DND-41 (cell line): ENCODE measurements around the gene SMG6.

Experiments used
- ATAC-seq: fragments of 200-7000 bp; cut with Tn5 transposase; 3 replicates; pipeline ENCODE4 v1.9.1; 2021; ENCODE audit warnings: low read depth; ENCODE audit not compliant: insufficient read depth
- DNase-seq: peaks from one replicate; pipeline ENCODE4 v3.0.0-alpha.2; 2020
- H2AFZ ChIP-seq: 2 replicates; pipeline ENCODE4 v1.6.0; 2012; ENCODE audit warnings: low read depth, low read length
- H3K27ac ChIP-seq: 2 replicates; pipeline ENCODE4 v1.5.1; 2012; ENCODE audit warnings: low read length, inconsistent platforms
- H3K27me3 ChIP-seq: fragments of 200-600 bp; sonication (generic); 2 replicates; pipeline ENCODE4 v1.6.0; 2012; ENCODE audit warnings: low read length, mild to moderate bottlenecking, inconsistent platforms; ENCODE audit not compliant: insufficient read depth, poor library complexity
- H3K36me3 ChIP-seq: 2 replicates; pipeline ENCODE4 v1.5.1; 2012; ENCODE audit warnings: low read length, inconsistent platforms; ENCODE audit not compliant: insufficient read depth
- H3K4me1 ChIP-seq: 2 replicates; pipeline ENCODE4 v1.5.1; 2012; ENCODE audit warnings: mild to moderate bottlenecking, low read length; ENCODE audit not compliant: insufficient read depth
- H3K4me2 ChIP-seq: 2 replicates; pipeline ENCODE4 v1.6.0; 2012; ENCODE audit warnings: mild to moderate bottlenecking, moderate library complexity, low read length, inconsistent platforms; ENCODE audit not compliant: insufficient read depth
- H3K4me3 ChIP-seq, 2 experiments: fragments of 200-600 bp in 1 of 2; shearing (Covaris generic) in 1 of 2; 2 replicates each; pipeline ENCODE4 v1.5.1; 2012 to 2016; ENCODE audit warnings: inconsistent platforms in 2 of 2, low read length in 2 of 2, mild to moderate bottlenecking in 2 of 2, low read depth in 1 of 2, moderate library complexity in 1 of 2
- H3K79me2 ChIP-seq: 2 replicates; pipeline ENCODE4 v1.6.0; 2012; ENCODE audit warnings: low read length, inconsistent platforms; ENCODE audit not compliant: insufficient read depth
- H3K9ac ChIP-seq: 2 replicates; pipeline ENCODE4 v1.6.0; 2012; ENCODE audit warnings: low read depth, mild to moderate bottlenecking, inconsistent platforms, low read length, moderate library complexity
- H3K9me3 ChIP-seq: 2 replicates; pipeline ENCODE4 v1.5.1; 2012; ENCODE audit warnings: low read length, moderate library complexity, mild to moderate bottlenecking, inconsistent platforms; ENCODE audit not compliant: insufficient read depth, severe bottlenecking
- H4K20me1 ChIP-seq: 2 replicates; pipeline ENCODE4 v1.6.0; 2012; ENCODE audit warnings: low read length; ENCODE audit not compliant: insufficient read depth
- EZH2 ChIP-seq: IDR thresholded peaks from 3 replicates; pipeline ENCODE4 v1.6.1; 2012; ENCODE audit warnings: borderline replicate concordance, low read depth, mild to moderate bottlenecking, moderate library complexity, low read length, inconsistent platforms; ENCODE audit not compliant: severe bottlenecking
- TF ChIP-seq, protein P1 (sequence below): IDR thresholded peaks from 2 replicates; pipeline ENCODE4 v1.5.1; 2012; ENCODE audit warnings: borderline replicate concordance, low read length, moderate library complexity, mild to moderate bottlenecking; ENCODE audit not compliant: poor library complexity, severe bottlenecking; ENCODE audit errors: extremely low read depth

The SMG6 gene

DNA sequence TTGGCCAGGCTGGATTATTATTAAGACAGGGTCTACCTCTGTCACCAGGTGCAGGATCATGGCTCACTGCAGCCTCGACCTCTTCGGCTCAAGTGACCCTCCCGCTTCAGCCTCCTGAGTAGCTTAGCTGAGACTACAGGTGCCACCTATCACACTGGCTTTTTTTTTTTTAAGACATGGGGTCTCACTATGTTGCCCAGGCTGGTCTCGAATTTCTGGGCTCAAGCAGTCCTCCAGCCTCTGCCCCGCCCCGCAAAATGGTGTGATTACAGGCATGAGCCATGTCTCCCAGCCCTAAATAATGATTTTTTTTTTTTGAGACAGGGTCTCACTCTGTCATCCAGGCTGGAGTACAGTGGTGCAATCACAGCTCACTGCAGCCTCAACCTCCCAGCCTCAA lies 256.0 kb downstream of the SMG6 start:
- no peak for DNase-seq
- Histone ChIP-seq H3K27me3 (peaks cover 14% of the 10 kb centered on the region), H3K4me3 (no peak overlapping the region), H3K27ac (no peak overlapping the region), H3K9me3 (no peaks in the 10 kb centered on the region), H3K36me3 (peaks cover 20% of the 10 kb centered on the region), H2AFZ (no peak overlapping the region), H3K79me2 (peaks cover 12% of the 10 kb centered on the region), H3K4me2 (no peak overlapping the region), H3K9ac (no peak overlapping the region), H4K20me1 (peaks cover 17% of the 10 kb centered on the region), H3K4me1 (peaks cover 46% of the 10 kb centered on the region)
- no peak for ATAC-seq
- TF ChIP-seq, protein P1, sequence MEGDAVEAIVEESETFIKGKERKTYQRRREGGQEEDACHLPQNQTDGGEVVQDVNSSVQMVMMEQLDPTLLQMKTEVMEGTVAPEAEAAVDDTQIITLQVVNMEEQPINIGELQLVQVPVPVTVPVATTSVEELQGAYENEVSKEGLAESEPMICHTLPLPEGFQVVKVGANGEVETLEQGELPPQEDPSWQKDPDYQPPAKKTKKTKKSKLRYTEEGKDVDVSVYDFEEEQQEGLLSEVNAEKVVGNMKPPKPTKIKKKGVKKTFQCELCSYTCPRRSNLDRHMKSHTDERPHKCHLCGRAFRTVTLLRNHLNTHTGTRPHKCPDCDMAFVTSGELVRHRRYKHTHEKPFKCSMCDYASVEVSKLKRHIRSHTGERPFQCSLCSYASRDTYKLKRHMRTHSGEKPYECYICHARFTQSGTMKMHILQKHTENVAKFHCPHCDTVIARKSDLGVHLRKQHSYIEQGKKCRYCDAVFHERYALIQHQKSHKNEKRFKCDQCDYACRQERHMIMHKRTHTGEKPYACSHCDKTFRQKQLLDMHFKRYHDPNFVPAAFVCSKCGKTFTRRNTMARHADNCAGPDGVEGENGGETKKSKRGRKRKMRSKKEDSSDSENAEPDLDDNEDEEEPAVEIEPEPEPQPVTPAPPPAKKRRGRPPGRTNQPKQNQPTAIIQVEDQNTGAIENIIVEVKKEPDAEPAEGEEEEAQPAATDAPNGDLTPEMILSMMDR: no peak
- TF ChIP-seq EZH2: no peak

DNA sequence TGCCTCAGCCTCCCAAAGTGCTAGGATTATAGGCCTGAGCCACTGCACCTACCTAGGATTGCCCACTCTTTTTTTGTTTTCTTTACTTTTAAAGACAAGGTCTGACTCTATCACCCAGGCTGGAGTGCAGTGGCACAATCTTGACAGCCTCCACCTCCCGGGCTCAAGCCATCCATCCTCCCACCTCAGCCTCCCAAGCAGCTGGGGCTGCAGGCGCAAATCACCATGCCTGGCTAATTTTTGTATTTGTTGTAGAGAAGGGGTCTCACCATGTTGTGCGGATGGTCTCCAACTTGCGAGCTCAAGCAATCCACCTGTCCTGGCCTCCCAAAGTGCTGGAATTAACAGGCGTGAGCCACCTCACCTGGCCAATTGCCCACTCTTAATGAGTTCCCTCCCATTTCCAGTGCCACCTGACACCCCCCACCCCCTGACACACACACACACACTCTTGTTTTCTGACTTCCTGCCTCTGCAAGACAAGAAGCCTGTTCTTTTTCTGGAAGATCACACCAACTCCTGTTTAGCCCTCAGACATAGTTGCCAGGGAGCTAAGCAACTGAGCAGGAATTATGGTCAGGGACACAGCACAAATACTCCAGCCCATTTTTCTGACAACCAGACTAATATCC lies 259.2 kb downstream of the SMG6 start:
- Histone ChIP-seq H4K20me1 (peaks cover 8% of the 10 kb centered on the region; the same call in 1 of the 2 replicates), H3K27ac (no peak overlapping the region), H3K4me3 (no peak overlapping the region), H3K36me3 (peaks cover 41% of the 10 kb centered on the region), H3K4me1 (peaks cover 30% of the 10 kb centered on the region), H3K27me3 (no peaks in the 10 kb centered on the region), H3K9ac (no peak overlapping the region), H2AFZ (no peak overlapping the region), H3K9me3 (no peaks in the 10 kb centered on the region), H3K79me2 (peaks cover 18% of the 10 kb centered on the region), H3K4me2 (no peak overlapping the region)
- ATAC-seq (no peak), DNase-seq (no peak)
- TF ChIP-seq EZH2: no peak
- TF ChIP-seq, protein P1: no peak

DNA sequence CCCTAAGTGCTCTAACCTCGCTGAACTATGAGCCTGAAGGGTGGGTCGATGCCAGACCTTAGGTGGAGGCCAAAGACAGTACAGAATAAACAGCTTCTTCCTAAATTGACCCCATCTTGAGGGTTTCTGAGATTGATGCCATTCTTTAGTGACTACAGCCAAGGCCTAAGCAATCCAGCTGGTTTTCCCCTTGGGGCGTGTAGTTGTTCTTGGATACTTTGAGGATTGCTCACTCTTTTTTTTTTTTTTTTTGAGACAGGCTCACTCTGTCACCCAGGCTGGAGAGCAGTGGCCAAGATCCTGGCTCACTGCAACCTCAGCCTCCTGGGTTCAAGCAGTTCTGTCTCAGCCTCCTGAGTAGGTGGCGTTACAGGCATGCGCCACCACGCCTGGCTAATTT lies 259.8 kb downstream of the SMG6 start:
- H3K4me3 ChIP-seq: no peak overlapping the region
- H3K4me1 ChIP-seq: peaks cover 24% of the 10 kb centered on the region
- H4K20me1 ChIP-seq: peaks cover 8% of the 10 kb centered on the region; the same call in 1 of the 2 replicates
- H3K9me3 ChIP-seq: no peaks in the 10 kb centered on the region
- DNase-seq (no peak), ATAC-seq (no peak)
- H3K27me3 ChIP-seq: no peaks in the 10 kb centered on the region
- H3K36me3 ChIP-seq: peaks cover 41% of the 10 kb centered on the region
- no peak overlapping the region for H2AFZ ChIP-seq
- H3K4me2 ChIP-seq: 0 out of 2 replicates have a peak overlapping the region, but pooled peaks have one; percentile 93
- TF ChIP-seq EZH2: no peak
- TF ChIP-seq, protein P1: no peak
- H3K79me2 ChIP-seq: peaks cover 18% of the 10 kb centered on the region
- no peak overlapping the region for H3K9ac ChIP-seq
- H3K27ac ChIP-seq: no peak overlapping the region

DNA sequence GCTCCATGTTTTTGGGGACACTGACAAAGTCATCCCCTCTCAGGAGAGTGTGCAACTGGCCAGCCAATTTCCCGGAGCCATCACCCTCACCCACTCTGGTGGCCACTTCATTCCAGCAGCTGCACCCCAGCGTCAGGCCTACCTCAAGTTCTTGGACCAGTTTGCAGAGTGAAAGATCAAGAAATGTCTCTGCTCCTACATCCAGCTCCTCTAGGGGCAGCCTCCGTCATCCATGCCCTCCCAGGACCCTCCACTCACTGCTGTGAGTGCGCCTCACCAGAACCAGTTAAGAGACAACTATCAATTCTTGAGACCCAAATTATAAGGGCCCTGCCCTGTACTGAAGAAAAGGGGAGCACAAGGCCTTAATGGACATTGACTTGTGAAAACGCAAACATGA lies 260.7 kb downstream of the SMG6 start:
- Histone ChIP-seq H3K36me3 (peaks cover 48% of the 10 kb centered on the region), H3K4me2 (peak overlapping the region; percentile 93), H3K9me3 (no peaks in the 10 kb centered on the region), H4K20me1 (peaks cover 8% of the 10 kb centered on the region; the same call in 1 of the 2 replicates), H3K27me3 (no peaks in the 10 kb centered on the region), H3K9ac (peak overlapping the region; percentile 75), H3K4me3 (peak overlapping the region; percentile 74 to 92; a peak in 3 of 4 replicates), H3K79me2 (peaks cover 18% of the 10 kb centered on the region), H2AFZ (no peak overlapping the region), H3K27ac (peak overlapping the region; percentile 94), H3K4me1 (peaks cover 21% of the 10 kb centered on the region)
- ATAC-seq (no peak), DNase-seq (no peak)
- TF ChIP-seq, protein P1: peak; percentile 6
- no peak for TF ChIP-seq EZH2
